PC-3 (cell line): ENCODE measurements around the gene ARFIP1. TPM values are rescaled to one million over a fixed set of nuclear protein-coding genes. Genes with fewer than 3 reads are reported as not detected.

Source experiments
- ATAC-seq: fragments of 200-7000 bp; cut with Tn5 transposase; 2 replicates; pipeline ENCODE4 v1.9.1; 2020; ENCODE audit warnings: mild to moderate bottlenecking, moderate library complexity
- BruUV-seq: library from RNA; stranded (reverse); fragments of 400-500 nt; replicated peaks from 2 replicates; lab custom pipeline; 2021; lab: Mats Ljungman, UMichigan
- CTCF ChIA-PET: fragments of 300-600 bp; sonication (Branson Sonifier 250); formaldehyde crosslinking; loops from one replicate; lab custom pipeline; 2022; ENCODE audit warnings: antibody characterized with exemption; lab: Charles Lee
- POLR2A ChIA-PET: fragments of 300-600 bp; sonication (Branson Sonifier 250); formaldehyde crosslinking; loops from one replicate; lab custom pipeline; 2022; ENCODE audit warnings: antibody characterized with exemption; ENCODE audit not compliant: unreplicated experiment; lab: Charles Lee
- DNase-seq: peaks from one replicate; pipeline ENCODE4 v3.0.0-alpha.2; 2015
- H2AFZ ChIP-seq: fragments of 300-600 bp; sonication (generic); 2 replicates; pipeline ENCODE4 v1.6.0; 2016; ENCODE audit warnings: antibody characterized with exemption, low read length
- H3F3A ChIP-seq: fragments of 300-600 bp; sonication (generic); one replicate; pipeline ENCODE4 v1.6.0; 2017; ENCODE audit warnings: antibody characterized with exemption, low read length, control low read depth, mild to moderate bottlenecking; ENCODE audit not compliant: unreplicated experiment
- H3K27ac ChIP-seq: fragments of 300-600 bp; sonication (generic); 2 replicates; pipeline ENCODE4 v1.5.1; 2016; ENCODE audit warnings: mild to moderate bottlenecking, low read length
- H3K27me3 ChIP-seq: fragments of 300-600 bp; sonication (generic); 2 replicates; pipeline ENCODE4 v1.6.1; 2016; ENCODE audit warnings: low read length, mixed read lengths
- H3K36me3 ChIP-seq: fragments of 300-600 bp; sonication (generic); 2 replicates; pipeline ENCODE4 v1.6.1; 2016; ENCODE audit warnings: low read depth, mixed run types, low read length, mixed read lengths
- H3K4me1 ChIP-seq: fragments of 300-600 bp; sonication (generic); 2 replicates; pipeline ENCODE4 v1.5.1; 2016; ENCODE audit warnings: low read length; ENCODE audit not compliant: insufficient read depth
- H3K4me2 ChIP-seq: fragments of 300-600 bp; sonication (generic); 2 replicates; pipeline ENCODE4 v1.6.0; 2016; ENCODE audit warnings: low read length
- H3K4me3 ChIP-seq: fragments of 300-600 bp; sonication (generic); 2 replicates; pipeline ENCODE4 v1.5.1; 2016; ENCODE audit warnings: mild to moderate bottlenecking, low read length, mixed read lengths
- H3K79me2 ChIP-seq: fragments of 300-600 bp; sonication (generic); 2 replicates; pipeline ENCODE4 v1.6.1; 2017; ENCODE audit warnings: low read length, mixed read lengths
- H3K9ac ChIP-seq: fragments of 300-600 bp; sonication (generic); 2 replicates; pipeline ENCODE4 v1.6.0; 2016; ENCODE audit warnings: mild to moderate bottlenecking, low read length
- H3K9me2 ChIP-seq: fragments of 300-600 bp; sonication (generic); replicated peaks from 2 replicates; pipeline ENCODE4 v1.6.1; 2016; ENCODE audit warnings: mixed run types, low read length, mixed read lengths
- H3K9me3 ChIP-seq: fragments of 300-600 bp; sonication (generic); 2 replicates; pipeline ENCODE4 v1.6.1; 2016; ENCODE audit warnings: low read length, mixed read lengths
- H4K20me1 ChIP-seq: fragments of 300-600 bp; sonication (generic); 2 replicates; pipeline ENCODE4 v1.6.1; 2016; ENCODE audit warnings: low read length, mixed read lengths
- EZH2 ChIP-seq: fragments of 300-600 bp; sonication (generic); IDR thresholded peaks from one replicate; pipeline ENCODE4 v1.6.1; 2017; ENCODE audit warnings: antibody characterized with exemption, mild to moderate bottlenecking, low read length; ENCODE audit not compliant: unreplicated experiment
- EZH2phosphoT487 ChIP-seq: fragments of 300-600 bp; sonication (generic); IDR thresholded peaks from 2 replicates; pipeline ENCODE4 v1.6.1; 2018; ENCODE audit warnings: mild to moderate bottlenecking, antibody characterized with exemption, low read length, borderline replicate concordance
- intact Hi-C: fragments of 100-400 bp; cut with micrococcal nuclease; formaldehyde crosslinking; loops from 2 replicates; pipeline ENCODE4 v1.9.0; 2023
- total RNA-seq: library from RNA; depleted of rRNA; stranded (reverse); fragments of >200 nt; gene quantifications from 2 replicates; pipeline ENCODE4 v1.2.3, GENCODE V29; 2014
- TF ChIP-seq, protein P1 (sequence below): fragments of 300-600 bp; sonication (generic); conservative IDR thresholded peaks from 2 replicates; pipeline ENCODE4 v1.5.1; 2017; ENCODE audit warnings: antibody characterized with exemption, low read depth, mild to moderate bottlenecking, low read length

Gene ARFIP1
- total RNA-seq, 1 experiment from 2014 or later = 23.5 TPM

DNA sequence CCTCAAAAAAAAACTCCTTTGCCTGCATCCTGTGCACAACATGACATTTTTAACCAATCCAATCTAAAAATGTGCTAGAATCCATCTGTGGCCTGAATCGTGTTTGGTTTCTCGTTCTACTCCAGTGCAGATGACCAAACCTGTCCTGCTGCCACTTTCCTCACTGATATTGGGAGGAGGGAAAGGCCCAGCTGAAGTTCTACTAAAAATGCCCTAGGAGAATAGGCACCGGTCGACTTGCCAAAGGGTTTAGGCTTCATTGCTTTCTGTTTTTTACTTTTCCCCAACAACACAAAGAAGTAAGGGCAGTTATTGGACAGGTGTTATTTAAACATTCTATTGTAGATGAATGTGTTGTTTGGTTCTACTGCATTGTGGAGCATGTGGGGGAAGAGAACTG, 148.5 kb downstream of the ARFIP1 start:
- no peak overlapping the region for H3K4me3 ChIP-seq
- H3K36me3 ChIP-seq = no peaks in the 10 kb centered on the region
- H3K9me3 ChIP-seq = no peaks in the 10 kb centered on the region
- H3K27ac ChIP-seq = no peak overlapping the region
- H4K20me1 ChIP-seq = no peaks in the 10 kb centered on the region
- no peaks in the 10 kb centered on the region for H3K27me3 ChIP-seq
- DNase-seq (no peak), ATAC-seq (no peak)
- H3K9ac ChIP-seq = no peak overlapping the region
- intact Hi-C loops = no loop called here
- POLR2A ChIA-PET = no interaction called here
- no peak overlapping the region for H3K4me2 ChIP-seq
- no peaks in the 10 kb centered on the region for H3K4me1 ChIP-seq
- no peak overlapping the region for H2AFZ ChIP-seq
- no TSS peak for BruUV-seq
- CTCF ChIA-PET = no interaction called here
- no peaks in the 10 kb centered on the region for H3F3A ChIP-seq
- no peaks in the 10 kb centered on the region for H3K9me2 ChIP-seq
- TF ChIP-seq EZH2phosphoT487 (no peak), EZH2 (no peak)
- TF ChIP-seq, protein P1, sequence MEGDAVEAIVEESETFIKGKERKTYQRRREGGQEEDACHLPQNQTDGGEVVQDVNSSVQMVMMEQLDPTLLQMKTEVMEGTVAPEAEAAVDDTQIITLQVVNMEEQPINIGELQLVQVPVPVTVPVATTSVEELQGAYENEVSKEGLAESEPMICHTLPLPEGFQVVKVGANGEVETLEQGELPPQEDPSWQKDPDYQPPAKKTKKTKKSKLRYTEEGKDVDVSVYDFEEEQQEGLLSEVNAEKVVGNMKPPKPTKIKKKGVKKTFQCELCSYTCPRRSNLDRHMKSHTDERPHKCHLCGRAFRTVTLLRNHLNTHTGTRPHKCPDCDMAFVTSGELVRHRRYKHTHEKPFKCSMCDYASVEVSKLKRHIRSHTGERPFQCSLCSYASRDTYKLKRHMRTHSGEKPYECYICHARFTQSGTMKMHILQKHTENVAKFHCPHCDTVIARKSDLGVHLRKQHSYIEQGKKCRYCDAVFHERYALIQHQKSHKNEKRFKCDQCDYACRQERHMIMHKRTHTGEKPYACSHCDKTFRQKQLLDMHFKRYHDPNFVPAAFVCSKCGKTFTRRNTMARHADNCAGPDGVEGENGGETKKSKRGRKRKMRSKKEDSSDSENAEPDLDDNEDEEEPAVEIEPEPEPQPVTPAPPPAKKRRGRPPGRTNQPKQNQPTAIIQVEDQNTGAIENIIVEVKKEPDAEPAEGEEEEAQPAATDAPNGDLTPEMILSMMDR = no peak
- no peaks in the 10 kb centered on the region for H3K79me2 ChIP-seq

DNA sequence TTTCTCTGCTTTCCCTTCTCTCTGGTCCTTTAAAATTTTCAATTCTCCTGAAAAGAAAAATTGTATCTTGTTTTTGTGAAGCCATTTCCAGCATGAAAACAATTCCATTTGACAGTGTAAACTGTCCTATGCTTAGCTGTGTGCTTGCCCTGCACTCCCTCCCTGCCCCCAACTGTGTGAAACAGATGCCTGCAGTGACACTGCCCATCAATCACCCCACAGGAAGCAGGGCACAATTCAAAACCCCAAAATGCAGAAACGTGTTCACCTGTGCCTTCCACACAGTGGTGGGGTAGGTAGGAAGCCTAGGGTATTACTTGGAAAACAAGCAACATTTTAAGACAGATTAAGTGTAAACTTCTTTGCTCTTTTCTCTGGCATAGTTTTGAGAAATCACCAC, 150.1 kb downstream of the ARFIP1 start:
- ATAC-seq (no peak), DNase-seq (no peak)
- intact Hi-C loops = no loop called here
- H3K4me3 ChIP-seq = no peak overlapping the region
- H3K4me1 ChIP-seq = peaks cover under 1% of the 10 kb centered on the region; the same call in 1 of the 2 replicates
- H3K27ac ChIP-seq = no peak overlapping the region
- no peaks in the 10 kb centered on the region for H3K9me3 ChIP-seq
- no TSS peak for BruUV-seq
- POLR2A ChIA-PET = no interaction called here
- H3K9ac ChIP-seq = no peak overlapping the region
- no peaks in the 10 kb centered on the region for H3K9me2 ChIP-seq
- no peaks in the 10 kb centered on the region for H3F3A ChIP-seq
- CTCF ChIA-PET = no interaction called here
- TF ChIP-seq, protein P1 = no peak
- TF ChIP-seq EZH2 (no peak), EZH2phosphoT487 (no peak)
- H3K36me3 ChIP-seq = no peaks in the 10 kb centered on the region
- H4K20me1 ChIP-seq = no peaks in the 10 kb centered on the region
- H2AFZ ChIP-seq = no peak overlapping the region
- no peaks in the 10 kb centered on the region for H3K27me3 ChIP-seq
- no peak overlapping the region for H3K4me2 ChIP-seq
- no peaks in the 10 kb centered on the region for H3K79me2 ChIP-seq

DNA sequence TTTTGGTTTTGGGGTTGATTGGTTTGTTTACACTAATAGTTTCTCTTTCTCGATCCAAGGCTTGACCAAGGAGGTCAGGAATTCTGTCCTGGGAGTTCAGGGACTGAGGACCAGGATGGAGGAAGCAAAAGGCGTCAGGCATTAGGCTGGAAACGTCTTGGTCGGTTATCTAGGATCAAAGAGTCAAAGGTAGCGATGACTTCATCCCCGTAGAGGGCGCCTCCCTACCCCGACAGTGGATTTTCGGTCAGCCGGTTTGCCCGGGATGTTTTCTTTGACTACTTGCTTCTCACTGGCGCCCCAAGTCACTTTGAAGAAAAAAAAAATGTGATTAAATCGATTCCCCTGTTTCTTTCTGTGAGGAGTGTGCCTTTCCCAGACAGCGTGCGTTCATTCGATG, 155.4 kb downstream of the ARFIP1 start:
- H3K27ac ChIP-seq = no peak overlapping the region

More for the DNA sequence above, 155.4 kb downstream of the ARFIP1 start:
- Histone ChIP-seq H3K27me3 (no peaks in the 10 kb centered on the region), H3K4me1 (peaks cover 9% of the 10 kb centered on the region), H3K9me3 (no peaks in the 10 kb centered on the region), H3F3A (no peaks in the 10 kb centered on the region), H3K36me3 (no peaks in the 10 kb centered on the region), H3K9ac (0 out of 2 replicates have a peak overlapping the region, but pooled peaks have one; percentile 52), H3K9me2 (no peaks in the 10 kb centered on the region), H3K4me2 (peak overlapping the region; percentile 98), H2AFZ (peak overlapping the region; percentile 87), H3K79me2 (no peaks in the 10 kb centered on the region), H4K20me1 (no peaks in the 10 kb centered on the region), H3K4me3 (peak overlapping the region; percentile 85)
- CTCF ChIA-PET = no interaction called here
- ATAC-seq (no peak), DNase-seq (peak; percentile 32)
- BruUV-seq = no TSS peak
- TF ChIP-seq EZH2phosphoT487 (no peak), EZH2 (no peak)
- TF ChIP-seq, protein P1 = peak; percentile 32; the same call in 1 of the 2 replicates
- intact Hi-C loops = loop anchor here (5.0 kb wide), 2 partner anchors 33 to 88 kb away; no protein-coding TSS in a partner anchor
- POLR2A ChIA-PET = no interaction called here
